ENCODE results near the gene FURIN. TPM values are rescaled to one million over a fixed set of nuclear protein-coding genes. Genes with fewer than 3 reads are reported as not detected.
A peak's percentile ranks its signal among the peaks of the same experiment; 100 is the strongest.
"Not testable (repeated sequence)": the region's sequence is repeated elsewhere in the genome, so short reads cannot be mapped to it uniquely, and the experiment has no call there.

The FURIN gene
- total RNA-seq, 1 donor from 2014 or later, result 432 TPM

GRCh38 chr15:90897131-90897655 lies 28.8 kb downstream of the FURIN start:
- H3K9me3 Mint-ChIP-seq; intact Hi-C loops (cut with micrococcal nuclease); DNase-seq; H3K27ac Mint-ChIP-seq; H3K4me3 Mint-ChIP-seq; H3K27me3 Mint-ChIP-seq: not testable (repeated sequence)
- peaks cover 36% of the 10 kb centered on the region for H3K36me3 Mint-ChIP-seq (ENCODE audit: low read depth)
- peaks cover 12% of the 10 kb centered on the region for H3K4me1 Mint-ChIP-seq

- peak; percentile 70 for DNase-seq
- H3K9me3 Mint-ChIP-seq, result no peaks in the 10 kb centered on the region
- intact Hi-C loops (cut with micrococcal nuclease), result loop anchor here (1.0 kb wide), 2 partner anchors 23 to 33 kb away; no protein-coding TSS in a partner anchor
- H3K36me3 Mint-ChIP-seq (ENCODE audit: low read depth), result peaks cover 26% of the 10 kb centered on the region
- peak overlapping the region; percentile 87 for H3K4me3 Mint-ChIP-seq
- peak overlapping the region; percentile 70 for H3K27ac Mint-ChIP-seq
- H3K27me3 Mint-ChIP-seq, result no peaks in the 10 kb centered on the region
- peaks cover 24% of the 10 kb centered on the region for H3K4me1 Mint-ChIP-seq
Observed at GRCh38 chr15:90901175-90902039, 33.0 kb downstream of the FURIN start.

- intact Hi-C loops (cut with micrococcal nuclease), result loop anchor here (1.0 kb wide), 2 partner anchors 22 to 32 kb away; no protein-coding TSS in a partner anchor
- peak; percentile 93 for DNase-seq
- peak overlapping the region; percentile 87 for H3K4me3 Mint-ChIP-seq
- no peaks in the 10 kb centered on the region for H3K27me3 Mint-ChIP-seq
- H3K27ac Mint-ChIP-seq, result peak overlapping the region; percentile 70
- H3K9me3 Mint-ChIP-seq, result no peaks in the 10 kb centered on the region
- H3K36me3 Mint-ChIP-seq (ENCODE audit: low read depth), result peaks cover 26% of the 10 kb centered on the region
- peaks cover 26% of the 10 kb centered on the region for H3K4me1 Mint-ChIP-seq
Observed at GRCh38 chr15:90902040-90902839, 33.9 kb downstream of the FURIN start.

GRCh38 chr15:90902840-90903732 lies 34.7 kb downstream of the FURIN start, which contains the start of gene MAN2A2:
Gene MAN2A2 (plus strand): TSS chr15:90903302. CDS start chr15:90904208, 906 bp downstream.
- H3K9me3 Mint-ChIP-seq, result no peaks in the 10 kb centered on the region
- no peaks in the 10 kb centered on the region for H3K27me3 Mint-ChIP-seq
- peaks cover 26% of the 10 kb centered on the region for H3K4me1 Mint-ChIP-seq
- peak within 1 kb of the TSS; percentile 90 for H3K4me3 Mint-ChIP-seq
- intact Hi-C loops (cut with micrococcal nuclease), result loop anchor here (1.0 kb wide), 2 partner anchors 21 to 31 kb away; no protein-coding TSS in a partner anchor
- H3K36me3 Mint-ChIP-seq (ENCODE audit: low read depth), result peaks cover 35% of the 10 kb centered on the region
- peak within 1 kb of the TSS; percentile 91 for H3K27ac Mint-ChIP-seq
- peak; percentile 94 for DNase-seq

- Mint-ChIP-seq H3K36me3 (ENCODE audit: low read depth) (peaks cover 38% of the 10 kb centered on the region), H3K4me1 (peaks cover 26% of the 10 kb centered on the region), H3K27ac (peak overlapping the region; percentile 91), H3K27me3 (no peaks in the 10 kb centered on the region), H3K4me3 (peak overlapping the region; percentile 90), H3K9me3 (no peaks in the 10 kb centered on the region)
- no peak for DNase-seq
- intact Hi-C loops (cut with micrococcal nuclease), result no loop called here
Observed at GRCh38 chr15:90903733-90904536, 35.5 kb downstream of the FURIN start.

GRCh38 chr15:90904746-90905145 lies 36.4 kb downstream of the FURIN start:
- no peaks in the 10 kb centered on the region for H3K27me3 Mint-ChIP-seq
- H3K27ac Mint-ChIP-seq, result no peak overlapping the region
- intact Hi-C loops (cut with micrococcal nuclease), result no loop called here
- peaks cover 41% of the 10 kb centered on the region for H3K36me3 Mint-ChIP-seq (ENCODE audit: low read depth)
- DNase-seq, result no peak
- no peaks in the 10 kb centered on the region for H3K9me3 Mint-ChIP-seq
- H3K4me1 Mint-ChIP-seq, result peaks cover 26% of the 10 kb centered on the region
- H3K4me3 Mint-ChIP-seq, result peak overlapping the region; percentile 35

- no peaks in the 10 kb centered on the region for H3K9me3 Mint-ChIP-seq
- no peaks in the 10 kb centered on the region for H3K27me3 Mint-ChIP-seq
- DNase-seq, result no peak
- H3K4me1 Mint-ChIP-seq, result peaks cover 26% of the 10 kb centered on the region
- H3K4me3 Mint-ChIP-seq, result peak overlapping the region; percentile 51
- peaks cover 43% of the 10 kb centered on the region for H3K36me3 Mint-ChIP-seq (ENCODE audit: low read depth)
- intact Hi-C loops (cut with micrococcal nuclease), result no loop called here
- peak overlapping the region; percentile 0 for H3K27ac Mint-ChIP-seq
Observed at GRCh38 chr15:90905306-90906180, 37.2 kb downstream of the FURIN start.

GRCh38 chr15:90906181-90906849 lies 37.9 kb downstream of the FURIN start:
- H3K4me1 Mint-ChIP-seq, result peaks cover 23% of the 10 kb centered on the region
- H3K4me3 Mint-ChIP-seq, result no peak overlapping the region
- intact Hi-C loops (cut with micrococcal nuclease), result no loop called here
- no peaks in the 10 kb centered on the region for H3K27me3 Mint-ChIP-seq
- peak overlapping the region; percentile 0 for H3K27ac Mint-ChIP-seq
- peaks cover 50% of the 10 kb centered on the region for H3K36me3 Mint-ChIP-seq (ENCODE audit: low read depth)
- no peak for DNase-seq
- no peaks in the 10 kb centered on the region for H3K9me3 Mint-ChIP-seq

- peaks cover 15% of the 10 kb centered on the region for H3K4me1 Mint-ChIP-seq
- H3K27ac Mint-ChIP-seq, result no peak overlapping the region
- H3K9me3 Mint-ChIP-seq, result no peaks in the 10 kb centered on the region
- no peak overlapping the region for H3K4me3 Mint-ChIP-seq
- DNase-seq, result no peak
- H3K36me3 Mint-ChIP-seq (ENCODE audit: low read depth), result peaks cover 56% of the 10 kb centered on the region
- intact Hi-C loops (cut with micrococcal nuclease), result no loop called here
- H3K27me3 Mint-ChIP-seq, result no peaks in the 10 kb centered on the region
Observed at GRCh38 chr15:90907051-90907660, 38.8 kb downstream of the FURIN start.

- Mint-ChIP-seq H3K36me3 (ENCODE audit: low read depth) (peaks cover 62% of the 10 kb centered on the region), H3K27me3 (no peaks in the 10 kb centered on the region), H3K4me1 (peaks cover 14% of the 10 kb centered on the region), H3K27ac (no peak overlapping the region), H3K4me3 (no peak overlapping the region), H3K9me3 (no peaks in the 10 kb centered on the region)
- no peak for DNase-seq
- intact Hi-C loops (cut with micrococcal nuclease), result no loop called here
Observed at GRCh38 chr15:90907838-90908507, 39.6 kb downstream of the FURIN start.

GRCh38 chr15:90909449-90909848 lies 41.1 kb downstream of the FURIN start:
- H3K27me3 Mint-ChIP-seq; H3K4me3 Mint-ChIP-seq; intact Hi-C loops (cut with micrococcal nuclease); H3K9me3 Mint-ChIP-seq; DNase-seq; H3K27ac Mint-ChIP-seq; H3K4me1 Mint-ChIP-seq: not testable (repeated sequence)
- H3K36me3 Mint-ChIP-seq (ENCODE audit: low read depth), result peaks cover 74% of the 10 kb centered on the region
